Mucosa of rectum (tissue), 2 donors: ENCODE data around the gene ITIH5.
"Not testable (repeated sequence)": the region's sequence is repeated elsewhere in the genome, so short reads cannot be mapped to it uniquely, and the experiment has no call there.

ENCODE experiments used
- H3K27ac ChIP-seq, 2 donors: one replicate each; pipeline ENCODE4 v1.7.0; 2013; ENCODE audit warnings: inconsistent platforms in 2 of 2, low read depth in 2 of 2, low read length in 2 of 2
- H3K27me3 ChIP-seq, 2 donors: one replicate each; pipeline ENCODE4 v1.7.0; 2013; ENCODE audit warnings: low read length in 2 of 2; ENCODE audit not compliant: control insufficient read depth in 2 of 2, insufficient read depth in 2 of 2
- H3K36me3 ChIP-seq, 2 donors: one replicate each; pipeline ENCODE4 v1.7.0; 2013; ENCODE audit warnings: low read length in 2 of 2; ENCODE audit not compliant: control insufficient read depth in 2 of 2, insufficient read depth in 2 of 2
- H3K4me1 ChIP-seq, 2 donors: one replicate each; pipeline ENCODE4 v1.7.0; 2013; ENCODE audit warnings: low read length in 2 of 2, mild to moderate bottlenecking in 1 of 2; ENCODE audit not compliant: control insufficient read depth in 2 of 2, insufficient read depth in 2 of 2
- H3K4me3 ChIP-seq, 2 donors: one replicate each; pipeline ENCODE4 v1.7.0; 2013; ENCODE audit warnings: low read length in 2 of 2
- H3K9ac ChIP-seq, 2 donors: one replicate each; pipeline ENCODE4 v1.7.0; 2013; ENCODE audit warnings: low read length in 2 of 2, low read depth in 1 of 2, mild to moderate bottlenecking in 1 of 2
- H3K9me3 ChIP-seq, 2 donors: one replicate each; pipeline ENCODE4 v1.7.0; 2013; ENCODE audit warnings: low read length in 2 of 2; ENCODE audit not compliant: control insufficient read depth in 2 of 2
- donor health status: healthy.
- donor health status: Normal muscosa, but diverticular disease.

The ITIH5 gene

GRCh38 chr10:7665767-7666166, 999 bp downstream of the ITIH5 start:
- no peak overlapping the region for H3K9ac ChIP-seq
- H3K4me3 ChIP-seq: peak overlapping the region; percentile 58 to 72
- H3K4me1 ChIP-seq: peaks cover 2% of the 10 kb centered on the region in 2 donors
- H3K9me3 ChIP-seq: no peaks in the 10 kb centered on the region
- peaks cover 0 to 15% of the 10 kb centered on the region in 2 donors for H3K27me3 ChIP-seq
- H3K27ac ChIP-seq: no peak overlapping the region
- no peaks in the 10 kb centered on the region for H3K36me3 ChIP-seq

GRCh38 chr10:7664707-7665106, 2.1 kb downstream of the ITIH5 start:
- no peak overlapping the region for H3K9ac ChIP-seq
- peak overlapping the region in 1 of 2 donors; percentile 72 for H3K4me3 ChIP-seq
- peaks cover 0 to 15% of the 10 kb centered on the region in 2 donors for H3K27me3 ChIP-seq
- no peaks in the 10 kb centered on the region for H3K9me3 ChIP-seq
- no peak overlapping the region for H3K27ac ChIP-seq
- H3K36me3 ChIP-seq: no peaks in the 10 kb centered on the region
- H3K4me1 ChIP-seq: peaks cover 2% of the 10 kb centered on the region in 2 donors

- peaks cover 0 to 11% of the 10 kb centered on the region in 2 donors for H3K27me3 ChIP-seq
- H3K4me1 ChIP-seq: peaks cover 2% of the 10 kb centered on the region in 2 donors
- H3K27ac ChIP-seq: no peak overlapping the region
- H3K9me3 ChIP-seq: no peaks in the 10 kb centered on the region
- H3K9ac ChIP-seq: no peak overlapping the region
- H3K4me3 ChIP-seq: no peak overlapping the region
- H3K36me3 ChIP-seq: no peaks in the 10 kb centered on the region
Measured at GRCh38 chr10:7662522-7662921, 4.2 kb downstream of the ITIH5 start.

- Histone ChIP-seq H3K27me3 (no peaks in the 10 kb centered on the region), H3K36me3 (no peaks in the 10 kb centered on the region), H3K9ac (no peak overlapping the region), H3K9me3 (no peaks in the 10 kb centered on the region), H3K27ac (no peak overlapping the region), H3K4me3 (no peak overlapping the region), H3K4me1 (no peaks in the 10 kb centered on the region)
Measured at GRCh38 chr10:7659560-7659959, 7.2 kb downstream of the ITIH5 start.

- no peak overlapping the region for H3K4me3 ChIP-seq
- no peaks in the 10 kb centered on the region for H3K9me3 ChIP-seq
- no peaks in the 10 kb centered on the region for H3K4me1 ChIP-seq
- no peak overlapping the region for H3K9ac ChIP-seq
- H3K27me3 ChIP-seq: no peaks in the 10 kb centered on the region
- H3K36me3 ChIP-seq: no peaks in the 10 kb centered on the region
- H3K27ac ChIP-seq: no peak overlapping the region
Measured at GRCh38 chr10:7657552-7657951, 9.2 kb downstream of the ITIH5 start.

GRCh38 chr10:7657079-7657478, 9.7 kb downstream of the ITIH5 start:
- H3K27ac ChIP-seq, H3K4me1 ChIP-seq, H3K27me3 ChIP-seq, H3K9me3 ChIP-seq, H3K36me3 ChIP-seq, H3K4me3 ChIP-seq, H3K9ac ChIP-seq: not testable (repeated sequence)

- Histone ChIP-seq H3K9me3 (no peaks in the 10 kb centered on the region), H3K4me3 (no peak overlapping the region), H3K36me3 (no peaks in the 10 kb centered on the region), H3K27ac (no peak overlapping the region), H3K4me1 (no peaks in the 10 kb centered on the region), H3K27me3 (no peaks in the 10 kb centered on the region), H3K9ac (no peak overlapping the region)
Measured at GRCh38 chr10:7651853-7652470, 14.8 kb downstream of the ITIH5 start.

GRCh38 chr10:7649673-7650300, 17.0 kb downstream of the ITIH5 start:
- Histone ChIP-seq H3K27ac (no peak overlapping the region), H3K4me3 (no peak overlapping the region), H3K9ac (no peak overlapping the region), H3K9me3 (no peaks in the 10 kb centered on the region), H3K4me1 (no peaks in the 10 kb centered on the region), H3K36me3 (no peaks in the 10 kb centered on the region), H3K27me3 (no peaks in the 10 kb centered on the region)

- H3K9me3 ChIP-seq: no peaks in the 10 kb centered on the region
- no peaks in the 10 kb centered on the region for H3K36me3 ChIP-seq
- no peak overlapping the region for H3K4me3 ChIP-seq
- no peaks in the 10 kb centered on the region for H3K27me3 ChIP-seq
- H3K9ac ChIP-seq: no peak overlapping the region
- no peak overlapping the region for H3K27ac ChIP-seq
- H3K4me1 ChIP-seq: no peaks in the 10 kb centered on the region
Measured at GRCh38 chr10:7647062-7647664, 19.6 kb downstream of the ITIH5 start.

GRCh38 chr10:7642491-7643011, 24.2 kb downstream of the ITIH5 start:
- Histone ChIP-seq H3K9me3 (no peaks in the 10 kb centered on the region), H3K4me3 (no peak overlapping the region), H3K36me3 (no peaks in the 10 kb centered on the region), H3K9ac (no peak overlapping the region), H3K27me3 (no peaks in the 10 kb centered on the region), H3K4me1 (no peaks in the 10 kb centered on the region), H3K27ac (no peak overlapping the region)
